Measurements from ENCODE around the gene PSPN. TPM values are rescaled to one million over a fixed set of nuclear protein-coding genes. Genes with fewer than 3 reads are reported as not detected.

Gene PSPN, protein sequence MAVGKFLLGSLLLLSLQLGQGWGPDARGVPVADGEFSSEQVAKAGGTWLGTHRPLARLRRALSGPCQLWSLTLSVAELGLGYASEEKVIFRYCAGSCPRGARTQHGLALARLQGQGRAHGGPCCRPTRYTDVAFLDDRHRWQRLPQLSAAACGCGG
- 1 to 10 TPM; 2.4 to 2.7 TPM for total RNA-seq

DNA sequence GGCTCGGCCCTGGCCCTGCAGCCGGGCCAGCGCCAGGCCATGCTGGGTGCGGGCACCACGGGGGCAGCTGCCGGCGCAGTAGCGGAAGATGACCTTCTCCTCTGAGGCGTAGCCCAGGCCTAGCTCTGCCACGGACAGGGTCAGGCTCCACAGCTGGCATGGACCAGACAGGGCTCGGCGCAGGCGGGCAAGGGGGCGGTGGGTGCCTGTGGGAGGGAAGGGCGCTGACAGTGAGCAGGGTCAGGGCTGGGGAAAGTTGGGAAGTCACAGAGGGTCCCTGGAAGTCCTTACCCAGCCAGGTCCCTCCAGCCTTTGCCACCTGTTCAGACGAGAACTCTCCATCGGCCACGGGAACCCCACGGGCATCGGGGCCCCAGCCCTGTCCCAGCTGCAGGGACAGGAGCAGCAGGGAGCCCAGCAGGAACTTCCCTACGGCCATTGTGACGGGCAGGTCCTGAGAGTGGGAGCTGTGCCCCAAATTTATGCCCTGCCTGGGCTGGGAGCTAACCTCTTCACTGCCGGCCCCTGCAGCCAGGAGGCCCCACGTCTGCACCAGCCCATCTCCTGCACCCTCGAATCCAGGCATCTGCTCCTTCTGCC lies at the start of gene PSPN:
PSPN (minus strand) TSS at position 523 of the 600 bp plus-strand sequence; CDS start at position 439, 84 bp downstream.
- Mint-ChIP-seq H3K36me3 (peaks cover 7% of the 10 kb centered on the region), H3K27ac (no peak within 1 kb of the TSS), H3K4me3 (no peak within 1 kb of the TSS), H3K27me3 (no peaks in the 10 kb centered on the region), H3K9me3 (no peaks in the 10 kb centered on the region), H3K4me1 (peaks cover 9% of the 10 kb centered on the region)
- DNase-seq, result no peak
- ATAC-seq (ENCODE audit: low read depth), result no peak
- POLR2A ChIA-PET, result no interaction called here

DNA sequence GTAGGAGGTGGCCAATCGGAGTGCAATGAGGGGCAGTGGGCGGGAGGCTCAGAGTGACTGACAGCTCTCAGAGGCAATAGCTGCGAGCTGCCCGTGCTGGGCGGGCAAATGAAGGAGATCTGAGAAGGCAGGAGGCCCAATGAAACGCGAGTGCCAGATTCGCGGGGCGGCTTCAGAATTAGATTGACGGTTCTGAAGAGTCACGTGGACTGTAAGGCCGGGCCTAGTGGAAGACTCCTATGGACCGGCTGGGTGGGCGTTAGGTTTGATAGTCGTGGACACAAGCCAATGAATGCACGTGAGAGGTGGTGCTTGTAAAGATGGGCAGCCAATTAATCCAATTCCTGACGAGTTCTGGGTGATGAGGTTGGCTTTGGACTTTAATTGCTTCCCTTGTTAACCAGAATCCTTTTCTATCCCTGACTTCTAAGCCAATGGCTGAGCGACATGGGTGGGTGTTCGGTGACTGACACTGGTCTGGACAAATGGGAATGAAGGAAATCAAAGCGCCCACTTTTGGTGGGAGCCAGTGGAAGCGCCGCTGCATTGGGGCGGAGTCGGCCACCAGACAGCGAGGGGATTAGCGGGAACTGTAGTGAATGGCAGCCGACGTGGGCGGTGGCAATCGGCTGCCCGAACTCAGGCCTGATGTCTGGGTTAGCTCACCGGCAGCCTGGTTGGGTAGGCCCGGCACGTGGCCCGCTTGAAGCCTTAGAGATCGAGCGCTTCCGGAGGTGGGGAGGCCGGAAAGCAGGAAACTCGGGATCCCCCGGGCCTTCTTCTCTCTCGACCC lies 49.4 kb upstream of the PSPN start:
- no peaks in the 10 kb centered on the region for H3K27me3 Mint-ChIP-seq
- peaks cover 29% of the 10 kb centered on the region for H3K4me1 Mint-ChIP-seq
- POLR2A ChIA-PET, result interaction anchor here (0.6 to 3.8 kb wide), 17 partner anchors 11 to 1628 kb away, joined by 3 to 28 read pairs (median 6); partner anchors contain the start of genes ALKBH7, CCL25, CLPP and DENND1C
- peak; percentile 85 for ATAC-seq (ENCODE audit: low read depth)
- peak overlapping the region; percentile 98 for H3K27ac Mint-ChIP-seq
- peak overlapping the region; percentile 79 for H3K4me3 Mint-ChIP-seq
- no peaks in the 10 kb centered on the region for H3K9me3 Mint-ChIP-seq
- peaks cover 8% of the 10 kb centered on the region for H3K36me3 Mint-ChIP-seq
- peak; percentile 96 for DNase-seq

DNA sequence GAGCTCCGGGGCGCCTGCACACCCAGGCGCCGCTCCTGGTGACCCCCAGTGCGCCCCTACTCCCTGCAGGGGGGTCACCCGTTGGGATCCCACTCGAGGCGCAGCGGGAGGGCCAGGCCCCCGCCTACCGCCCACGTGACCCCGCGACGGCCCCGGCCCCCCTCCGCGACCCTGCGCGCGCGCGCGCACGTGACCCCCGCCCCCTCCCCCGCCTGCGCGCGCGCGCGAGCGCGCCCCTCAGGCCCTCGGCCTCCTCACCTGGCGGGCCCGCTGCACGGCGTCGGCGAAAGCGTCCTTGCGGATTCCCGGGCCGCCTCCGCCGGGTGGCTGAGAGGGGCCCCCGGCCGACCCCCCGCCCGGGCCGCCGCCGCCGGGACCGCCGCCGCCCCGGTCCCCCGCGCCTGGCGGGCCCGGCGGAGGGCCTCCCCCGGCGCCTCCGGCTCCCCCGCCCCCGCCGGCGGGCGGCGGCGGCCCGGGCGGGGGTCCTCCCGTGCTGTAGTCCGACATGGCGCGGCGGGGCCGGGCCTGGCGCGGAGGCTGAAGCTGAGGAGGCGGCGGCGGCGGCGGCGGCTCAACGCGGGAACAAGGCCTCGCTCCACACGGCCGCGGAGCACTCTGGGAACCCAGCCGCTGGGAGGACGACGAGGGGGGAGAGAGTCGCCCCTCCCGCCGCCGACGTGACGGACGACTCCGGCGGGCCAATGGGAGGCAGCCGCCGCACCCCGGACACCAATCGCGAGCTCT lies 48.6 kb upstream of the PSPN start, which contains the start of gene KHSRP:
KHSRP (minus strand) TSS at position 617 of the 744 bp plus-strand sequence; CDS start at position 507, 110 bp downstream.
- ATAC-seq (ENCODE audit: low read depth) (no peak), DNase-seq (peak; percentile 58)
- peak within 1 kb of the TSS; percentile 98 for H3K27ac Mint-ChIP-seq
- no peaks in the 10 kb centered on the region for H3K27me3 Mint-ChIP-seq
- POLR2A ChIA-PET, result interaction anchor here (0.6 to 3.8 kb wide), 17 partner anchors 31 to 1629 kb away, joined by 3 to 28 read pairs (median 6); partner anchors contain the start of genes ALKBH7, CCL25, CLPP and DENND1C
- no peaks in the 10 kb centered on the region for H3K9me3 Mint-ChIP-seq
- H3K4me3 Mint-ChIP-seq, result peak within 1 kb of the TSS; percentile 82
- H3K36me3 Mint-ChIP-seq, result peaks cover 8% of the 10 kb centered on the region
- H3K4me1 Mint-ChIP-seq, result peaks cover 24% of the 10 kb centered on the region

DNA sequence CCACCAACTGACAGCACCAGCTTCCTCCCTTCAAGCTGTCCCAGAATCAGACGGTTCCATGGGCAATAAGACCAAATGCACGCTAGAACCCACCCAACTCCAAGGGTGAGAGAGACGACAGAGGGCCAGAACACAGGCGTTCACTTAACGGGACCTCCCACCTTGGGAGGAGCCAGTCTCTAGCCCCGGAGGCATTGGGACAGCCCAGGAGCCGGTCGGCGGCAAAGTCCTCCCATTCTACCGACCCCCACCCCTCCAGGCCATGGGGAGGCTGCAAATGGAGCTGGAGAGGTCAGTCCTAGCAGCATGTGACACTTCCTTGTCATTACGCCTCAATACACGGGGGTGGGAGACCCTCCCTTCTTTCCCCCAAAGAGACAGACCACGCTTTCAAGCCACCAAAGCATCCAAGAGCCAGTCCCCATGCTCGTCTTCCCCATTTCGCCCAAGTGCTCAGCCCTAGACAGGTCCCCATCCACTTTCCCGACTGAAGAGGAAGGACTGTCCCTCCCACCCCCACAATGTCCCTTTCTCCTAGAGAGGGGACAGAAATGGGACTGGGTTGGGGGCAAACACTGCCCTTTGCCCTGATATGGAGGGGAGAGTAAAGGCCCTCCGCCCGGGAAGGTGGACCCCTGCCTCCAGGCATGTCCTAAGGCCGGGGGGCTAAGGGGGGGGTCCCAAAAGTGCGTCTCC lies 47.9 kb upstream of the PSPN start:
- H3K27me3 Mint-ChIP-seq, result no peaks in the 10 kb centered on the region
- peak overlapping the region; percentile 83 for H3K27ac Mint-ChIP-seq
- H3K4me3 Mint-ChIP-seq, result peak overlapping the region; percentile 82
- peaks cover 8% of the 10 kb centered on the region for H3K36me3 Mint-ChIP-seq
- ATAC-seq (ENCODE audit: low read depth) (no peak), DNase-seq (peak; percentile 56)
- peaks cover 22% of the 10 kb centered on the region for H3K4me1 Mint-ChIP-seq
- POLR2A ChIA-PET, result interaction anchor here (0.6 to 3.8 kb wide), 4 partner anchors 30 to 440 kb away, joined by 3 to 28 read pairs (median 14); partner anchors contain the start of genes DENND1C and GTF2F1
- no peaks in the 10 kb centered on the region for H3K9me3 Mint-ChIP-seq

DNA sequence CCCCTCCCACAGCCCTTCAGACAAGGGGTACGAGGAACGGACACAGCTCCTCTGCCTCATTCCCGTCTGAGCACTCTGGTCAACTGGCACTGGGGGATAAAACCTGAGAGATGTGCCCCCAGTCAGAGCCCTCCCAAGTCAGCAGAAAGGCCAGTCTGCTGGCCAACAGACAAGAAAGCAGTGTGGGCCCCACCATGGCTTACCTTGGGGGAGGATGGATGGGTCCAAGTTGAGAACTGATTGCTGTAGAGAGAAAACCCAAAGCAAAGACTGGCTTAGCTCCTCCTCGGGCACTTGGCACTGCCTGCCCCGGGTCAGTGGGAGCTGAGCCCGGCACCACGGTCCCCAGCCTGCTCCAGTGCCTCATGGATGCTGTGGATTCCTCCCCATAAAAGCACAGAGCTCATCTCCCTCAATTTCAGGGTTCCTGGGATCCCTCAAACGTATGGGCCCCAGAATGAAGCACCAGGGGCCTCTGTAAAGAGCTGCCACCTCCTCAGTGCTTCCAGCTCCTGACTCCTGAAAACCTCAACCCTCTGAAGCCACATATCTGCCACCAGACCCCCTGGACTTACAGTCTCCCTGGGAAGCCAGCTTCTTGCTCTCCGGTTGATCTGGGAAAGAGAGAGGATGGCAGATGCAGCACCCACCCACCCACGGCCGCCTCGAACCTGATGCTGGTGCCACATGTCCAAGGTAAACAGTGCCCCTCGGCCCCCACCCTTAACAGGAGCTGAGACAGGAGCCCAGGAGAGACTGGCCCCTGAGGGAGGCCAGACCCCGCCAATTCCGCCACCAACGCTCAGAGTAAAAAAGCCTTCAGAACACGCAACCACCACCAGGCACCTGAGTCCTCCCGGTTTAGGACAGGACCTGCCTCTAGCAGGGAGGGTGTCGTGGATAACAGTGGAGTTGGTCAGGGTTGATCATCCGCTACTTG lies 45.6 kb upstream of the PSPN start:
- ATAC-seq (ENCODE audit: low read depth) (no peak), DNase-seq (no peak)
- H3K36me3 Mint-ChIP-seq, result peaks cover 11% of the 10 kb centered on the region
- no peaks in the 10 kb centered on the region for H3K27me3 Mint-ChIP-seq
- no peaks in the 10 kb centered on the region for H3K9me3 Mint-ChIP-seq
- POLR2A ChIA-PET, result interaction anchor here (1.0 to 1.9 kb wide), 2 partner anchors 49 to 61 kb away, joined by 3 to 6 read pairs; partner anchors contain the start of genes ALKBH7 and CLPP
- H3K4me1 Mint-ChIP-seq, result peaks cover 22% of the 10 kb centered on the region
- H3K4me3 Mint-ChIP-seq, result no peak overlapping the region
- H3K27ac Mint-ChIP-seq, result no peak overlapping the region

DNA sequence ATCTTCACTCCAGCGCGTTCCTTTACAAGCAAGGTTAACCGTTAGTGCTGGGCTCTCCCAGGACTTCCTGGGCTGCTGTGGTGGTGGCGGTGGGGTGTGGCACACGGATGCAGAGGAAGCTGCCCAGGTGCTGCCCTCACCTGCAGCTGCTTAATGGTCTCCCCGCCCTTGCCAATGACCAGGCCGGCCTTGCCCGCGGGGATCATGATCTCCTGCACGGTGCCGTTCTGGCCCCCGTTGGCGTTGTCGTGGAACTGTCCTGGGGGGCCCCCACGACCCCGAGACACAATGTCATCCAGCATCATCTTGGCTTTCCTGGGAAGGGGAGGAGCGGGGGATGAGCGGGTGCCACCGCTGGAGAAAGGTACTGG lies 42.8 kb upstream of the PSPN start:
- H3K4me1 Mint-ChIP-seq, result peaks cover 16% of the 10 kb centered on the region
- H3K9me3 Mint-ChIP-seq, result no peaks in the 10 kb centered on the region
- no peaks in the 10 kb centered on the region for H3K27me3 Mint-ChIP-seq
- ATAC-seq (ENCODE audit: low read depth), result no peak
- peaks cover 16% of the 10 kb centered on the region for H3K36me3 Mint-ChIP-seq
- H3K27ac Mint-ChIP-seq, result peak overlapping the region; percentile 32
- H3K4me3 Mint-ChIP-seq, result no peak overlapping the region
- no peak for DNase-seq
- POLR2A ChIA-PET, result no interaction called here

DNA sequence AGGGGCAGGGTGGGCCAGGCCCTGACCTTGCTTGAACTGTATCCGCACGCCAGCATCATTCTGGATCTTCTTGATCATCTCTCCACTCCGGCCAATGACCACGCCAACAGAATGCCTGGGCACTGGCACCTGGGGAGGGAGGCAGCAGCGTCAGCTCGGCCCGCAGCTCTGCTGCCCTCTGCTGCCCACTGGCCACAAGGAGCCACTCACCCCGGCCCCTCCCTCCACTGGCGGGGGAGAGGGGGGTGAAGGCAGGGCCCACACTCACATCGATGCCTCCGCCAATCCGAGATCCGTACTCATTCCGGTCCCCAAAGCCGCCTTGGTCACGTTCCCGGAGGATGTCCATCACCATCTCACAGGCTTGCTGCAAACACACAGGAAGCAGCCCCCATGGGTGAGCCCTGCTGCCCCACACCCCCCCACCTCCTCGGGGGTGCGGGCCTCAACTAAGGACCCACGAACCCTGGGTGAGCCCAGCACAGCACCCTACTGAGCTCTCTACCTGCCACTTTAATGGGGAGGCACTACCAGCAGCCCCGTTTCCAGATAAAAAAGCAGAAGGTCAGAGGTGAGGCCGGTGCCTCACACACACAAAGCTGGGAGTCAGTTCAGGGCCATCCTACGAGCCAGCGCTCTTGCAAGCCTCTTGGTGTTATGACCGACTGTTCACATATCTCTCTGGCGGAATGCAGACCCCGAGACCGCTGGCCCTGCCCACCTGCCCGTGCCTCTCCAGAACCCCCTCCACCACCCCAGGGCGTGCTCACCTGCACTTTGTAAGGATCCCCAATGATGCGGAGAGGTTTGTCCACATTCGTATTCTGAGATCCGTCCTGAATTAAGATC lies 42.2 kb upstream of the PSPN start:
- Mint-ChIP-seq H3K27ac (no peak overlapping the region), H3K27me3 (no peaks in the 10 kb centered on the region), H3K36me3 (peaks cover 16% of the 10 kb centered on the region), H3K4me1 (peaks cover 11% of the 10 kb centered on the region), H3K4me3 (no peak overlapping the region), H3K9me3 (no peaks in the 10 kb centered on the region)
- DNase-seq (no peak), ATAC-seq (ENCODE audit: low read depth) (no peak)
- POLR2A ChIA-PET, result no interaction called here

DNA sequence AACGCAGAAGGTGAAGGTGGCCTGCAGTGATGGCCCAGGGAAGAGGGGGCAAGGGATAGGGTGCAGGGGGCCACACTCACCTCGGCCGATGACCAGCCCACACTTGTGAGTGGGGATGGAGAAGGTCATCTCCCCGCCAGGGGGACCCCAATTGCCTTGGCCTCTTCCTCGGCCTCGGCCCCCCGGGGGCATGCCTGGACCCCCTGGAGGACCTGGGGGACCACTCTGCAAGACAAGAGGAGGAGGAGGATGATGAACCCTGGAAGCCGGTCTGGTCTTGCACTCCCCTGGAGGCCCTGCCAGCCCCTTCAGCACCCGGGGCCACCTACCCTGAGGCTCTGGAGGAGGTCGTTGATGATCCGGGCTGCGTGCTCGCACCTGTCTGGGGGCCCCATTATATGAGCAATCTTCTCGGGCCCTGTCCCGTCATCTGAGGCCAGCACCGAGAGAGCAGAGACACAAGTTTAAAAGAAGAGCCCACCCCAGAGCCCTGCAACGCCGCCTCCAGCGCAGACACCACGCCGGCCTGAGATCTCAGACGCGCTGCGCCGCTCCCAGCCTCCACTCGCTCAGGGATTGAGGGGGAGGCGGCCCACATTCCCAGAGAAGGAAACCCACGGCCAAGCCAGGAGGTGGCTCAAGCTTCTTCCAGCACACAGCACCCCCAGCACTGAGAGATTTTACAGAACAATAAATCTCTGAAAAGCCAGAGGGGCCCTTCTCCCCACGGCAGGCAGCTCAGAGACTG lies 41.1 kb upstream of the PSPN start:
- Mint-ChIP-seq H3K27ac (no peak overlapping the region), H3K9me3 (no peaks in the 10 kb centered on the region), H3K27me3 (no peaks in the 10 kb centered on the region), H3K4me3 (no peak overlapping the region), H3K4me1 (peaks cover 2% of the 10 kb centered on the region), H3K36me3 (peaks cover 10% of the 10 kb centered on the region)
- POLR2A ChIA-PET, result no interaction called here
- DNase-seq, result no peak
- no peak for ATAC-seq (ENCODE audit: low read depth)

DNA sequence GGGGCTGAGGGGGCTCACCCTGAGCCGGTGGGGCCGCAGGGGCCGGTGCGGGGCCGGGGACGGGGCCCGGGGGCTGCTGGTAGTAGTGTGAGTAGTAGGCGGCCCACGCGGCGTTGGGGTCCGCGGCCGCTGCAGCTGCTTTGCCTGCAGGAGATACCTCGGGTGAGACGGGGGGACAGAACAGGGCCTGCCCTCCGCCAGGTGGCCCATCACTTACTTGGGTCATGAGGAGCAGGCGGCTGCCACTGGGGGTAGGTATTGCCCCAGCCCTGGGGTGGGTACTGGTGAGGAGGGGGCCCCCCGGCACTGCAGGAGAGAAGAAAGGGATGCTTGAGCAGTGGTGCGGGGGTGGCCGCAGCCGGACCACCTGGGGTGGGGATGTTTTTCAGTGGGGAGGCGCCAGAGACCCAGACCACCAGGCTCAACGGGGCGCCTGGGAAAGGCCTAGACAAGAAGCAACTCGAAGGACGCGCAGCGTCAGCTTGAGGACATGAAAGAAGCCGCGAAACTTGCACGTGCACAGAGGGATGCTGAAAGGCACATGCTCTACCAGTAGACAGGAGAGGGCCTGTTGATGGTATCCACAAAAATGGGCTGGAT lies 40.0 kb upstream of the PSPN start:
- peaks cover 2% of the 10 kb centered on the region for H3K4me1 Mint-ChIP-seq
- ATAC-seq (ENCODE audit: low read depth), result no peak
- peaks cover 8% of the 10 kb centered on the region for H3K36me3 Mint-ChIP-seq
- H3K4me3 Mint-ChIP-seq, result no peak overlapping the region
- no peaks in the 10 kb centered on the region for H3K9me3 Mint-ChIP-seq
- no peak overlapping the region for H3K27ac Mint-ChIP-seq
- POLR2A ChIA-PET, result no interaction called here
- no peaks in the 10 kb centered on the region for H3K27me3 Mint-ChIP-seq
- no peak for DNase-seq

DNA sequence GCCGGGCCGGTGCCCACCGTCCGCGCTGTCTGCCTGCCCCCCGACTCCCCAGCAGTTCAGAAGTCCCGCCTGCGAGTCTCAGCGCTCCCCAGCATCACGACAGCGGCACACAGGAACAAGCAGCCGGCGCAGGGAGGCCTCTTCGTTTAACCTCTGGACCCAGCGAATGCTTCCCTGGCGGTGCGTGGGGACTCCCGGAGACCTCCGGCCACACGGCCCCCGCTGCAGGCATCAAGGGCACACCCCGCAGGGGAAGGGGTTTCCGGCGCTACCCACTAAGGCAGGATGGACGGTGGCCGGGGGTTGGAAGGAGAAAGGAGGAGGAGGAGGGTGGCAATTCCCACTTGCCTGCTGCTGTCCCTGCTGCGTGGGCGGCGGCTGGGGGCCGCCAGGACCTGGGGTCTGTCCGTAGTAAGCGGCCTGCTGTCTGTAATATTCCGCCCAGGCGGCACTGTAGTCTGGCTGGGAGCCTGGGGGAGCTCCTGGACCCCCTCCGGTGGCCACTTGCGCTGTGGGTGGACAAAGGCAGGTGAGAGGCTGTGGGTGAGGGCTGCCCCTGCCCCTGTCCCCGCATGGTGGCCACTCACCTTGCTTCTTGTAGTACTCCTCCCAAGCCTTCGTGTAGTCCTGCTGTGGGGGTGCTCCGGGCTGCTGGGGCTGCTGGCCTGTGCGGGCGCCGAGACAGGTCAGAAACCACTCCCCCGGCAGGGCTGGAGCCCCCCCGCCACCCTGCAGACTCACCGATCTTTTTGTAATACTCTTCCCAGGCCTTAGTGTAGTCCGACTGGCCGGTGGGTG lies 39.3 kb upstream of the PSPN start:
- Mint-ChIP-seq H3K9me3 (no peaks in the 10 kb centered on the region), H3K4me3 (no peak overlapping the region), H3K36me3 (peaks cover 8% of the 10 kb centered on the region), H3K27ac (no peak overlapping the region), H3K4me1 (no peaks in the 10 kb centered on the region), H3K27me3 (no peaks in the 10 kb centered on the region)
- ATAC-seq (ENCODE audit: low read depth) (no peak), DNase-seq (no peak)
- POLR2A ChIA-PET, result no interaction called here
